ENCODE results near the gene CSNK1A1L. TPM values are rescaled to one million over a fixed set of nuclear protein-coding genes. Genes with fewer than 3 reads are reported as not detected.

CSNK1A1L gene
- total and polyA plus RNA-seq, 2 of the 4 experiments (the other 2 are of a cell fraction) = not detected

GRCh38 chr13:37131092-37131491 is 25.6 kb upstream of the CSNK1A1L start:
- Histone ChIP-seq H4K20me1 (ENCODE audit: insufficient read depth, low read length) (no peaks in the 10 kb centered on the region), H3K4me3 (ENCODE audit: insufficient read depth, low read depth, low read length) (no peak overlapping the region), H3K9me1 (ENCODE audit: insufficient read depth, low read length) (no peaks in the 10 kb centered on the region; the same call in 1 of the 2 replicates), H3K36me3 (ENCODE audit: control insufficient read depth, insufficient read depth, low read length) (no peaks in the 10 kb centered on the region), H4K8ac (ENCODE audit: low read depth in 2 of 2, low read length in 2 of 2) (no peak overlapping the region), H3K27me3 (ENCODE audit: control insufficient read depth, insufficient read depth, low read length) (no peaks in the 10 kb centered on the region), H3K4ac (ENCODE audit: low read depth, low read length) (no peak overlapping the region), H3K14ac (replicated peaks; ENCODE audit: low read depth, low read length) (no peak overlapping the region), H3K4me1 (ENCODE audit: control insufficient read depth, insufficient read depth, low read length) (peaks cover 7% of the 10 kb centered on the region), H3K56ac (ENCODE audit: extremely low read depth, insufficient read depth, low read length) (no peak overlapping the region), H3K27ac (ENCODE audit: insufficient read depth, low read length) (no peak overlapping the region), H3K4me2 (ENCODE audit: low read depth, low read length) (no peak overlapping the region), H3K18ac (ENCODE audit: low read depth, low read length) (no peak overlapping the region), H2BK15ac (ENCODE audit: low read depth, low read length) (no peak overlapping the region), H2BK20ac (ENCODE audit: low read depth, low read length) (no peak overlapping the region), H4K5ac (ENCODE audit: low read depth, low read length) (no peak overlapping the region), H2BK5ac (ENCODE audit: low read depth, low read length, poor library complexity, severe bottlenecking) (no peak overlapping the region), H2AK9ac (replicated peaks; ENCODE audit: low read depth, low read length, poor library complexity) (no peak overlapping the region), H3K23ac (ENCODE audit: low read depth, low read length) (no peak overlapping the region), H2AFZ (replicated peaks; ENCODE audit: low read length, poor library complexity) (no peak overlapping the region), H2BK120ac (ENCODE audit: low read depth, low read length) (no peak overlapping the region), H3K9me3 (ENCODE audit: control insufficient read depth, insufficient read depth, low read length) (no peaks in the 10 kb centered on the region), H4K91ac (ENCODE audit: insufficient read depth, low read depth, low read length) (no peak overlapping the region), H2AK5ac (ENCODE audit: low read depth, low read length) (no peak overlapping the region), H3K9ac (ENCODE audit: low read depth, low read length) (no peak overlapping the region), H3K79me1 (ENCODE audit: low read depth in 1 of 2, low read length in 2 of 2) (no peaks in the 10 kb centered on the region)
- TF ChIP-seq SMC3 (IDR thresholded peaks at IDR 0.05; ENCODE audit: low read depth, low read length) = no peak
- ChIA-PET POLR2A (ENCODE audit: unreplicated experiment) (no interaction called here), CTCF (no interaction called here)
- no CpG with 5 or more reads among the region's 3 CpGs for WGBS, 2 experiments (ENCODE audit: extremely low coverage in 2 of 2, insufficient read length in 1 of 2)
- BruUV-seq (replicated peaks) = no TSS peak
- no peak for DNase-seq
- in situ Hi-C loops (cut with MboI; ENCODE audit: low sequenced_read_pairs) = no loop called here
- intact Hi-C loops (cut with micrococcal nuclease) = no loop called here
- dilution Hi-C loops (cut with HindIII; ENCODE audit: low sequenced_read_pairs, unreplicated experiment) = no loop called here
- no peak for ATAC-seq (ENCODE audit: low read depth)

All from IMR-90 (cell line).